Nephron progenitor cell (in vitro differentiated cells): ENCODE data around the gene ARID5B.
"Not testable (repeated sequence)": the region's sequence is repeated elsewhere in the genome, so short reads cannot be mapped to it uniquely, and the experiment has no call there.

Experiments
- DNase-seq: peaks from one replicate; pipeline ENCODE4 v3.0.0; 2021
- H3K27ac Mint-ChIP-seq: 2 replicates; pipeline ENCODE4 v1.8.0; 2021; ENCODE audit warnings: mild to moderate bottlenecking, moderate library complexity, mixed read lengths
- H3K27me3 Mint-ChIP-seq: 2 replicates; pipeline ENCODE4 v1.8.0; 2021; ENCODE audit warnings: mild to moderate bottlenecking, low read depth, mixed read lengths; ENCODE audit not compliant: poor library complexity
- H3K36me3 Mint-ChIP-seq: 2 replicates; pipeline ENCODE4 v1.8.0; 2021; ENCODE audit warnings: low read depth, mixed read lengths
- H3K4me1 Mint-ChIP-seq: 2 replicates; pipeline ENCODE4 v1.8.0; 2021; ENCODE audit warnings: mixed read lengths
- H3K4me3 Mint-ChIP-seq: 2 replicates; pipeline ENCODE4 v1.8.0; 2021; ENCODE audit warnings: mild to moderate bottlenecking, moderate library complexity, mixed read lengths
- H3K9me3 Mint-ChIP-seq: 2 replicates; pipeline ENCODE4 v1.8.0; 2021; ENCODE audit warnings: mild to moderate bottlenecking, moderate library complexity, mixed read lengths
- TF ChIP-seq, protein P1 (sequence below): fragments of 200-600 bp; sonication (generic); IDR thresholded peaks from 2 replicates; pipeline ENCODE4 v1.5.0; 2021; ENCODE audit warnings: antibody characterized with exemption

ARID5B gene

DNA sequence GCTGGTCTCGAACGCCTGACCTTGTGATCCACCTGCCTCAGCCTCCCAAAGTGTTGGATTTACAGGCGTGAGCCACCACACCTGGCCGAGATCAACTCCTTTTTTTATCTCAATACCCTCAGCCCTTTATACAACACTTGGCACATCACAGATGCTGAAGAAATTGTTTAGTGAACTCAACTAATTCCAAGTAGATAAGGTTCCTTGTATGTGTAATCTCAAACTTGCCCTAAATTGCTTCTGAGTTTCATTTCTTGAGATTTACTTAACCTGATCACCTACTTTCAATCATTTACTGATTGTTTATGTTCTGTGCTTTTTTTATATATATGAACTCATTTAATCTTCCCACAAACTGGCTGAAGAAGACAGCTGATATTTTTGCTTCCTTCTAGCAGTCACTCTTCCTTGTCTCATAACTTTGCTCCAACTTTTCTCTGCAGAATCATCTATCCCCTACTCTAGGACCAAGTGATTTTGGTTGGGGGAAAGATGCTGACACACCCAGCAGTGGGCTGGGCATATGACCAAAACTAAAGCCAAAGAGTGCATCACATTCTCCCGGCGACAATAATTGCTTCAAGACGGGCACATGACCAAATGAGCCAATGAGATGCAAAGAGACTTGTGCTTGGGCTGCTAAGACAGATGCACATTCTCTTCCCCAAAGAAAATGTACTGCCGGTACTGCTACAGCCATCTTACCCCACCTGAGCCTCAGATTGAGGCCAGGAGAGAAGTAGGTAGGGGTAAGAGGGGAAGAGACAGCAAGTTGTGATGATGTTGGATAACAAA lies 40.3 kb upstream of the ARID5B start:
- no peak overlapping the region for H3K27ac Mint-ChIP-seq
- H3K9me3 Mint-ChIP-seq, result no peaks in the 10 kb centered on the region
- DNase-seq, result no peak
- no peaks in the 10 kb centered on the region for H3K36me3 Mint-ChIP-seq
- TF ChIP-seq, protein P1, sequence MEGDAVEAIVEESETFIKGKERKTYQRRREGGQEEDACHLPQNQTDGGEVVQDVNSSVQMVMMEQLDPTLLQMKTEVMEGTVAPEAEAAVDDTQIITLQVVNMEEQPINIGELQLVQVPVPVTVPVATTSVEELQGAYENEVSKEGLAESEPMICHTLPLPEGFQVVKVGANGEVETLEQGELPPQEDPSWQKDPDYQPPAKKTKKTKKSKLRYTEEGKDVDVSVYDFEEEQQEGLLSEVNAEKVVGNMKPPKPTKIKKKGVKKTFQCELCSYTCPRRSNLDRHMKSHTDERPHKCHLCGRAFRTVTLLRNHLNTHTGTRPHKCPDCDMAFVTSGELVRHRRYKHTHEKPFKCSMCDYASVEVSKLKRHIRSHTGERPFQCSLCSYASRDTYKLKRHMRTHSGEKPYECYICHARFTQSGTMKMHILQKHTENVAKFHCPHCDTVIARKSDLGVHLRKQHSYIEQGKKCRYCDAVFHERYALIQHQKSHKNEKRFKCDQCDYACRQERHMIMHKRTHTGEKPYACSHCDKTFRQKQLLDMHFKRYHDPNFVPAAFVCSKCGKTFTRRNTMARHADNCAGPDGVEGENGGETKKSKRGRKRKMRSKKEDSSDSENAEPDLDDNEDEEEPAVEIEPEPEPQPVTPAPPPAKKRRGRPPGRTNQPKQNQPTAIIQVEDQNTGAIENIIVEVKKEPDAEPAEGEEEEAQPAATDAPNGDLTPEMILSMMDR, result no peak
- H3K4me1 Mint-ChIP-seq, result peaks cover 6% of the 10 kb centered on the region
- peaks cover 7% of the 10 kb centered on the region for H3K27me3 Mint-ChIP-seq
- no peak overlapping the region for H3K4me3 Mint-ChIP-seq

DNA sequence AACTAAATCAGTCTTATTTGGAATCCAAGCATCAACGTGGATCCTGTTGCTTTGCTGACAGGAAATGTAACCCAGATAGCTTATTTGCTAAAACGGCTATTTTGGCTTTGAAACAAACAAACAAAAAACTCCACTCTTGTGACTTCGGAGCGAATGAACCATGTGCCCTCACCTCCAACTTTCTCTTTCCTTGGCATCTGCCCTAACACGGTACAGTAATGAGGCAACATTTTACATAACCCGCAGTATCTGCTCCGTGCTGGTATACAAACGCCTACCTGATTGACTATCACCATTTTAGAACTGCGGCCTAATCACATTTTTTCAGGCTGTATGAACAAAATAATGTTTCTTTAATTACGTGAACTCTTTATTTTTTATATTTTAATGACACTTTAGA lies 37.5 kb upstream of the ARID5B start:
- no peak for DNase-seq

DNA sequence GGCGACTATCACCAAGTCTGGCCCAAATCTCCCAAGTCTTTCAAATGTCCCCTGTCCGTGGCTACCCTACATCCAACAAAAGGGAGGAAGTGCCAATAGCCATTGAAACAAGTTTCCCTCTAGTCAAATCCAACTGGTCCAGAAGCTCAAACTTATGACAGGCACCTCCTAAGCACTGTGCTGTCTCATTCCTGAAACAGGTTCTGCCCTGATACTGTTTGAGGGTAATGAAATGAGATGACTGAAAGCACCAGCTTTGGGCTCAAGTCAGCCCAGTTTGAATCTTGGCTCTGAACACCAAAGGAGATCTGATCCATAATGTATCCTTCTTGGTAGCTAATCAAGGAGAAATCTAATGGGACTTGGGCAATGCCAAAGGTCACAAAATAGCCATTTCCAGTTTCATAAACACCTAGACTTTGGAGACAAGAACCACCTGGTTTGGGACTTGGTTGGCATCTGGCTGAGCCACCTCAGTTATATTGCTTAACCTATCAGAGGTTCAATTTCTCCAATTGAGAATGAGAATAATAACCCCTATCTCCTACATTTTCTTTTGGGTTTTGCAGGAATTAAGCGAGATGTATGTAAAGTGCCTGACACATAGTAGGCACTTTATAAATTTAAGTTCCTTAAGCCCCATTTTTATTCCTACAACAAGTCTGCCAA lies 34.7 kb upstream of the ARID5B start:
- no peaks in the 10 kb centered on the region for H3K36me3 Mint-ChIP-seq
- no peak overlapping the region for H3K27ac Mint-ChIP-seq
- H3K4me1 Mint-ChIP-seq, result peaks cover 28% of the 10 kb centered on the region
- DNase-seq, result no peak
- TF ChIP-seq, protein P1, result no peak
- H3K9me3 Mint-ChIP-seq, result no peaks in the 10 kb centered on the region
- H3K4me3 Mint-ChIP-seq, result no peak overlapping the region
- no peaks in the 10 kb centered on the region for H3K27me3 Mint-ChIP-seq

More for the DNA sequence above, 37.5 kb upstream of the ARID5B start:
- no peak overlapping the region for H3K27ac Mint-ChIP-seq
- H3K27me3 Mint-ChIP-seq, result peaks cover 3% of the 10 kb centered on the region
- H3K36me3 Mint-ChIP-seq, result no peaks in the 10 kb centered on the region
- TF ChIP-seq, protein P1, result no peak
- no peaks in the 10 kb centered on the region for H3K9me3 Mint-ChIP-seq
- H3K4me3 Mint-ChIP-seq, result no peak overlapping the region
- peaks cover 11% of the 10 kb centered on the region for H3K4me1 Mint-ChIP-seq

DNA sequence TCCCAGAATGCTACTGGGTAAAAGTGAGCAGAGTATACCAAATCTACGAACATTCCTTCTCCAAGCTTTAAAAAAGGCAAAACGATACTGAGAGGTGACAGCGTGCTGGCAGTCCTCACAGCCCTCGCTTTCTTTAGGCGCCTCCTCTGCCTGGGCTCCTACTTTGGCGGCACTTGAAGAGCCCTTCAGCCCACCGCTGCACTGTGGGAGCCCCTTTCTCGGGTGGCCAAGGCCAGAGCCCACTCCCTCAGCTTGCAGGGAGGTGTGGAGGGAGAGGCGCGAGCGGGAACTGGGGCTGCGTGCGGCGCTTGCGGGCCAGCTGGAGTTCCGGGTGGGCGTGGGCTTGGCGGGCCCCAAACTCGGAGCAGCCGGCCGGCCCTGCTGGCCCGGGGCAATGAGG lies 34.1 kb upstream of the ARID5B start:
- H3K36me3 Mint-ChIP-seq, H3K27ac Mint-ChIP-seq, H3K27me3 Mint-ChIP-seq, H3K4me3 Mint-ChIP-seq, DNase-seq, H3K9me3 Mint-ChIP-seq: not testable (repeated sequence)
- H3K4me1 Mint-ChIP-seq, result peaks cover 23% of the 10 kb centered on the region

DNA sequence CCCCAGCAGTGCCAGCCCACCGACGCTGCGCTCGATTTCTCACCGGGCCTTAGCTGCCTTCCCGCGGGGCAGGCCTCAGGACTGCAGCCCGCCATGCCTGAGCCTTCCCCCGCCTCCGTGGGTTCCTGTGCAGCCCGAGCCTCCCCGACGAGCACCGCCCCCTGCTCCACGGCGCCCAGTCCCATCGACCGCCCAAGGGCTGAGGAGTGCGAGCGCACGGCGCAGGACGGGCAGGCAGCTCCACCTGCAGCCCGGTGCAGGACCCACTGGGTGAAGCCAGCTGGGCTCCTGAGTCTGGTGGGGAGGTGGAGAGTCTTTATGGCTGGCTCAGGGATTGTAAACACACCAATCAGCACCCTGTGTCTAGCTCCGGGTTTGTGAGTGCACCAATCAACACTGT lies 33.7 kb upstream of the ARID5B start:
- H3K36me3 Mint-ChIP-seq, H3K4me3 Mint-ChIP-seq, H3K27me3 Mint-ChIP-seq, H3K9me3 Mint-ChIP-seq, DNase-seq, H3K27ac Mint-ChIP-seq: not testable (repeated sequence)
- H3K4me1 Mint-ChIP-seq, result peaks cover 23% of the 10 kb centered on the region

DNA sequence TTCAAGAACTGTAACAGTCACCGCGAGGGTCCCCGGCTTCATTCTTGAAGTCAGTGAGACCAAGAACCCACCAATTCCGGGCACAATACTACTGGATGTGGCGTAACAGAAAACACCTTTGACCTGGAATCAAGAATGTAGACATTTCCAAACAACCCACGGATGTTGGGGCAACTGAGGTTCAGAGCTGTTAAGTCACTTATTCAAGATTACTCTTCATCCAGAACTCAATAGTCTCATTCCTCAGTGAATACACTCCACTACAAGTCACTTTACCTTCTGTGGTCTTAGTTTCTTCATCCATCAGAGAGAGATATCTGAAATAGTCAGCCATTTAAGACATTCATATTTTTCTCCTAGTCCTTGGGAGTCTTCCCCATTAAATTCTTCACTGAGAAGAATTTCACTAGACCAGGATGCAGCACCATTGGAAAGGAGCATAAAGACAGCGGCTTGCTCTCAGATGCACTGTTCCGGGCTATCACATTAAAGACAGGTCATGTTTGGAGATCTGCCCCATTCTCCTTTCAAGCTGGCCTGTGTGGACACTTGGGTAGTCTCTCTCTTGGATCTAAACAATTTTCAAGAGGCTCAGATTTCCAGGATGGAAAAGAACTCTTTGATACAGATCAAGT lies 32.3 kb upstream of the ARID5B start:
- H3K27ac Mint-ChIP-seq, result peak overlapping the region; percentile 9
- peaks cover 23% of the 10 kb centered on the region for H3K4me1 Mint-ChIP-seq
- no peaks in the 10 kb centered on the region for H3K36me3 Mint-ChIP-seq
- no peak overlapping the region for H3K4me3 Mint-ChIP-seq
- H3K27me3 Mint-ChIP-seq, result peaks cover 3% of the 10 kb centered on the region
- no peaks in the 10 kb centered on the region for H3K9me3 Mint-ChIP-seq
- no peak for DNase-seq
- TF ChIP-seq, protein P1, result no peak
